ENCODE data around the gene NAALADL2. TPM values are rescaled to one million over a fixed set of nuclear protein-coding genes. Genes with fewer than 3 reads are reported as not detected.
A peak's percentile ranks its signal among the peaks of the same experiment; 100 is the strongest.

Gene NAALADL2
- total and polyA plus RNA-seq, 2 of the 4 experiments (the other 2 are of a cell fraction): 3.8 to 19.2 TPM

DNA sequence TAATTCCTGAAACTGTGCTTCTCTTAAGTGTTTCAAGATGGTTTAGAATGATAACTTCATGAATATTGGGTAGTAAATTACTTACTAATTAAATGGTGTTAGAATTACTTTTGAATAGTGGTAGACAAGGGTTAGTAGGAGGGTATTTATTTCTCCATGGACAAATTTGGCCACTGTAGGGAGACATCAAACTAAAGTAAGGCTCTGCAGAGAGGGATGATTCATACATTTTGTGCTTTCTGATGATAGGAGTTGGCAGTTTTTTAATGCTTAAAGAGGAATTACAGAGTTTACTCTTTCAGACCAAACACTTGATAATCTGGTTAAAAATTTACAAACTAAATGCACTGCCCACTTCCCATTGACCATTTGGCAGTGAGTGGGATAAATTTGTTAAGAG, 127.6 kb downstream of the NAALADL2 start:
- H2AFZ ChIP-seq (replicated peaks; ENCODE audit: low read length, poor library complexity): no peak overlapping the region
- H3K9me1 ChIP-seq (ENCODE audit: insufficient read depth, low read length): no peaks in the 10 kb centered on the region
- no peak overlapping the region for H3K4ac ChIP-seq (ENCODE audit: low read depth, low read length)
- dilution Hi-C loops (cut with HindIII; ENCODE audit: low sequenced_read_pairs, unreplicated experiment) (no loop called here), in situ Hi-C loops (cut with MboI; ENCODE audit: low sequenced_read_pairs) (no loop called here), intact Hi-C loops (cut with micrococcal nuclease) (no loop called here)
- peak overlapping the region; percentile 6; the same call in 1 of the 2 replicates for H3K18ac ChIP-seq (ENCODE audit: low read depth, low read length)
- no peaks in the 10 kb centered on the region for H3K36me3 ChIP-seq (ENCODE audit: control insufficient read depth, insufficient read depth, low read length)
- H3K9me3 ChIP-seq (ENCODE audit: control insufficient read depth, insufficient read depth, low read length): no peaks in the 10 kb centered on the region
- H4K20me1 ChIP-seq (ENCODE audit: insufficient read depth, low read length): no peaks in the 10 kb centered on the region
- peak overlapping the region; percentile 50 for H2BK5ac ChIP-seq (ENCODE audit: low read depth, low read length, poor library complexity, severe bottlenecking)
- ChIA-PET POLR2A (ENCODE audit: unreplicated experiment) (no interaction called here), CTCF (no interaction called here)
- H2BK120ac ChIP-seq (ENCODE audit: low read depth, low read length): no peak overlapping the region
- H2BK20ac ChIP-seq (ENCODE audit: low read depth, low read length): no peak overlapping the region; the same call in 1 of the 2 replicates
- no peak overlapping the region; the same call in 1 of the 2 replicates for H3K14ac ChIP-seq (replicated peaks; ENCODE audit: low read depth, low read length)
- no TSS peak for BruUV-seq (replicated peaks)
- TF ChIP-seq, protein P1, sequence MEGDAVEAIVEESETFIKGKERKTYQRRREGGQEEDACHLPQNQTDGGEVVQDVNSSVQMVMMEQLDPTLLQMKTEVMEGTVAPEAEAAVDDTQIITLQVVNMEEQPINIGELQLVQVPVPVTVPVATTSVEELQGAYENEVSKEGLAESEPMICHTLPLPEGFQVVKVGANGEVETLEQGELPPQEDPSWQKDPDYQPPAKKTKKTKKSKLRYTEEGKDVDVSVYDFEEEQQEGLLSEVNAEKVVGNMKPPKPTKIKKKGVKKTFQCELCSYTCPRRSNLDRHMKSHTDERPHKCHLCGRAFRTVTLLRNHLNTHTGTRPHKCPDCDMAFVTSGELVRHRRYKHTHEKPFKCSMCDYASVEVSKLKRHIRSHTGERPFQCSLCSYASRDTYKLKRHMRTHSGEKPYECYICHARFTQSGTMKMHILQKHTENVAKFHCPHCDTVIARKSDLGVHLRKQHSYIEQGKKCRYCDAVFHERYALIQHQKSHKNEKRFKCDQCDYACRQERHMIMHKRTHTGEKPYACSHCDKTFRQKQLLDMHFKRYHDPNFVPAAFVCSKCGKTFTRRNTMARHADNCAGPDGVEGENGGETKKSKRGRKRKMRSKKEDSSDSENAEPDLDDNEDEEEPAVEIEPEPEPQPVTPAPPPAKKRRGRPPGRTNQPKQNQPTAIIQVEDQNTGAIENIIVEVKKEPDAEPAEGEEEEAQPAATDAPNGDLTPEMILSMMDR (conservative IDR thresholded peaks at IDR 0.05; ENCODE audit: low read depth, low read length): peak; percentile 28; the same call in 1 of the 2 replicates
- 0 out of 2 replicates have a peak, but pooled peaks have one; percentile 17 for TF ChIP-seq SMC3 (IDR thresholded peaks at IDR 0.05; ENCODE audit: low read depth, low read length)
- TF ChIP-seq RAD21 (IDR thresholded peaks at IDR 0.05; ENCODE audit: low read length): peak; percentile 41
- TF ChIP-seq, protein P2, sequence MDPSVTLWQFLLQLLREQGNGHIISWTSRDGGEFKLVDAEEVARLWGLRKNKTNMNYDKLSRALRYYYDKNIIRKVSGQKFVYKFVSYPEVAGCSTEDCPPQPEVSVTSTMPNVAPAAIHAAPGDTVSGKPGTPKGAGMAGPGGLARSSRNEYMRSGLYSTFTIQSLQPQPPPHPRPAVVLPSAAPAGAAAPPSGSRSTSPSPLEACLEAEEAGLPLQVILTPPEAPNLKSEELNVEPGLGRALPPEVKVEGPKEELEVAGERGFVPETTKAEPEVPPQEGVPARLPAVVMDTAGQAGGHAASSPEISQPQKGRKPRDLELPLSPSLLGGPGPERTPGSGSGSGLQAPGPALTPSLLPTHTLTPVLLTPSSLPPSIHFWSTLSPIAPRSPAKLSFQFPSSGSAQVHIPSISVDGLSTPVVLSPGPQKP (IDR thresholded peaks at IDR 0.05; ENCODE audit: borderline replicate concordance, low read depth, low read length): no peak
- H3K27ac ChIP-seq (ENCODE audit: insufficient read depth, low read length): no peak overlapping the region
- H4K8ac ChIP-seq (ENCODE audit: low read depth in 2 of 2, low read length in 2 of 2): peak overlapping the region in 1 of 2 experiments; percentile 14; a peak in 1 of 4 replicates
- H3K4me1 ChIP-seq (ENCODE audit: control insufficient read depth, insufficient read depth, low read length): no peaks in the 10 kb centered on the region
- DNase-seq (peak; percentile 57), ATAC-seq (ENCODE audit: low read depth) (peak; percentile 68)
- H3K4me3 ChIP-seq (ENCODE audit: insufficient read depth, low read depth, low read length): no peak overlapping the region
- H2BK15ac ChIP-seq (ENCODE audit: low read depth, low read length): no peak overlapping the region
- no peak overlapping the region for H3K56ac ChIP-seq (ENCODE audit: extremely low read depth, insufficient read depth, low read length)
- no peak overlapping the region for H2AK5ac ChIP-seq (ENCODE audit: low read depth, low read length)
- no peaks in the 10 kb centered on the region for H3K79me1 ChIP-seq (ENCODE audit: low read depth in 1 of 2, low read length in 2 of 2)
- no peak overlapping the region for H3K4me2 ChIP-seq (ENCODE audit: low read depth, low read length)
- H3K23ac ChIP-seq (ENCODE audit: low read depth, low read length): no peak overlapping the region
- no peak overlapping the region for H4K91ac ChIP-seq (ENCODE audit: insufficient read depth, low read depth, low read length)
- H4K5ac ChIP-seq (ENCODE audit: low read depth, low read length): no peak overlapping the region
- no peaks in the 10 kb centered on the region for H3K27me3 ChIP-seq (ENCODE audit: control insufficient read depth, insufficient read depth, low read length)
- no peak overlapping the region for H3K9ac ChIP-seq (ENCODE audit: low read depth, low read length)
- no peak overlapping the region for H2AK9ac ChIP-seq (replicated peaks; ENCODE audit: low read depth, low read length, poor library complexity)

All from IMR-90 (cell line).